GM12891 (cell line): ENCODE results near the gene TNFRSF6B.

ENCODE experiments used
- PAX5 ChIP-seq: IDR thresholded peaks from 2 replicates; pipeline ENCODE4 v1.6.1; 2011; ENCODE audit warnings: low read length, moderate library complexity, mild to moderate bottlenecking; ENCODE audit not compliant: insufficient read depth, severe bottlenecking
- POLR2A ChIP-seq: IDR thresholded peaks from 2 replicates; pipeline ENCODE4 v1.6.1; 2011; ENCODE audit warnings: low read depth, low read length, control low read depth
- POLR2AphosphoS5 ChIP-seq: IDR thresholded peaks from 2 replicates; pipeline ENCODE4 v1.6.1; 2011; ENCODE audit warnings: low read depth, low read length, control low read depth
- SPI1 ChIP-seq: IDR thresholded peaks from 2 replicates; pipeline ENCODE4 v1.6.1; 2011; ENCODE audit warnings: low read depth, low read length, control low read depth
- TAF1 ChIP-seq: IDR thresholded peaks from 2 replicates; pipeline ENCODE4 v1.6.1; 2011; ENCODE audit warnings: low read depth, low read length, control low read depth

GRCh38 chr20:63696306-63696627 is 185 bp upstream of the TNFRSF6B start:
- TF ChIP-seq TAF1, result no peak
- TF ChIP-seq POLR2A, result no peak; the same call in 1 of the 2 replicates
- TF ChIP-seq POLR2AphosphoS5, result no peak
- TF ChIP-seq SPI1, result no peak
- TF ChIP-seq PAX5, result no peak
